ENCODE results near the gene PGP. TPM values are rescaled to one million over a fixed set of nuclear protein-coding genes. Genes with fewer than 3 reads are reported as not detected.
"Not testable (repeated sequence)": the region's sequence is repeated elsewhere in the genome, so short reads cannot be mapped to it uniquely, and the experiment has no call there.

Gene PGP
- polyA plus RNA-seq, 6 donors from 2014 or later: 5.7 to 11.0 (median 9.5) TPM

GRCh38 chr16:2206780-2207433 is 7.7 kb downstream of the PGP start:
- DNase-seq (no peak), ATAC-seq (ENCODE audit: low read depth in 2 of 2) (no peak)
- no peaks in the 10 kb centered on the region for H3K9me3 Mint-ChIP-seq
- H3K4me1 Mint-ChIP-seq: peaks cover 17 to 32% (median 23%) of the 10 kb centered on the region in 3 donors
- H3K4me3 Mint-ChIP-seq: peak overlapping the region in 7 of 8 donors; percentile 66 to 88 (median 81)
- H3K27ac Mint-ChIP-seq: peak overlapping the region in 4 of 6 donors; percentile 57 to 96 (median 86)
- H3K27me3 Mint-ChIP-seq: peaks cover 0 to 3% (median 0%) of the 10 kb centered on the region in 3 donors
- peaks cover 0 to 9% of the 10 kb centered on the region in 2 donors for H3K36me3 Mint-ChIP-seq

- H3K4me3 Mint-ChIP-seq: peak overlapping the region; percentile 66 to 88 (median 80)
- H3K27ac Mint-ChIP-seq: peak overlapping the region in 5 of 6 donors; percentile 63 to 96 (median 88)
- H3K4me1 Mint-ChIP-seq: peaks cover 17 to 32% (median 20%) of the 10 kb centered on the region in 3 donors
- H3K9me3 Mint-ChIP-seq: no peaks in the 10 kb centered on the region
- H3K27me3 Mint-ChIP-seq: peaks cover 0 to 8% (median 0%) of the 10 kb centered on the region in 3 donors
- H3K36me3 Mint-ChIP-seq: peaks cover 0 to 9% of the 10 kb centered on the region in 2 donors
- no peak for DNase-seq
- no peak for ATAC-seq (ENCODE audit: low read depth in 2 of 2)
Observed at GRCh38 chr16:2206420-2206779, 8.2 kb downstream of the PGP start.

- Mint-ChIP-seq H3K4me1 (peaks cover 17 to 32% (median 20%) of the 10 kb centered on the region in 3 donors), H3K9me3 (no peaks in the 10 kb centered on the region), H3K27ac (peak overlapping the region in 4 of 6 donors; percentile 76 to 96 (median 85)), H3K4me3 (peak overlapping the region; percentile 68 to 88 (median 80)), H3K36me3 (peaks cover 0 to 9% of the 10 kb centered on the region in 2 donors), H3K27me3 (peaks cover 0 to 8% (median 0%) of the 10 kb centered on the region in 3 donors)
- no peak for ATAC-seq (ENCODE audit: low read depth in 2 of 2)
- DNase-seq: no peak
Observed at GRCh38 chr16:2205967-2206313, 8.7 kb downstream of the PGP start.

- ATAC-seq (ENCODE audit: low read depth in 2 of 2): peak; percentile 78 to 83
- peak within 1 kb of the TSS; percentile 75 to 97 (median 90) for H3K27ac Mint-ChIP-seq
- peaks cover 0 to under 1% (median 0%) of the 10 kb centered on the region in 7 donors for H3K9me3 Mint-ChIP-seq
- peaks cover 0 to 10% (median 4%) of the 10 kb centered on the region in 3 donors for H3K27me3 Mint-ChIP-seq
- peaks cover 0 to 9% of the 10 kb centered on the region in 2 donors for H3K36me3 Mint-ChIP-seq
- peaks cover 17 to 32% (median 20%) of the 10 kb centered on the region in 3 donors for H3K4me1 Mint-ChIP-seq
- peak within 1 kb of the TSS; percentile 68 to 93 (median 87) for H3K4me3 Mint-ChIP-seq
- peak; percentile 97 for DNase-seq
Observed at GRCh38 chr16:2205104-2205966, 9.3 kb downstream of the PGP start, which contains the start of gene MLST8. TSS of gene MLST8 (plus strand) at chr16:2205454. CDS start at chr16:2206086, 632 bp downstream.

- H3K27ac Mint-ChIP-seq: peak overlapping the region in 5 of 6 donors; percentile 44 to 88 (median 78)
- H3K9me3 Mint-ChIP-seq: peaks cover 0 to 1% (median 0%) of the 10 kb centered on the region in 7 donors
- ATAC-seq (ENCODE audit: low read depth in 2 of 2): no peak
- DNase-seq: no peak
- H3K27me3 Mint-ChIP-seq: peaks cover 0 to 18% (median 11%) of the 10 kb centered on the region in 3 donors
- peak overlapping the region; percentile 68 to 89 (median 82) for H3K4me3 Mint-ChIP-seq
- H3K36me3 Mint-ChIP-seq: peaks cover 0 to 9% of the 10 kb centered on the region in 2 donors
- peaks cover 17 to 32% (median 20%) of the 10 kb centered on the region in 3 donors for H3K4me1 Mint-ChIP-seq
Observed at GRCh38 chr16:2204416-2205103, 10.1 kb downstream of the PGP start.

- not testable (repeated sequence) for ATAC-seq (ENCODE audit: low read depth in 2 of 2); H3K36me3 Mint-ChIP-seq; DNase-seq; H3K9me3 Mint-ChIP-seq
- H3K4me1 Mint-ChIP-seq: peaks cover 17 to 31% (median 20%) of the 10 kb centered on the region in 3 donors
- H3K27ac Mint-ChIP-seq: peak overlapping the region in 1 of 6 donors; percentile 41
- peaks cover 7 to 28% (median 21%) of the 10 kb centered on the region in 3 donors for H3K27me3 Mint-ChIP-seq
- peak overlapping the region in 7 of 8 donors; percentile 52 to 88 (median 68) for H3K4me3 Mint-ChIP-seq
Observed at GRCh38 chr16:2203119-2203688, 11.4 kb downstream of the PGP start.

- no peaks in the 10 kb centered on the region for H3K36me3 Mint-ChIP-seq
- no peak overlapping the region for H3K27ac Mint-ChIP-seq
- ATAC-seq (ENCODE audit: low read depth in 2 of 2) (no peak), DNase-seq (no peak)
- H3K4me3 Mint-ChIP-seq: no peak overlapping the region
- H3K27me3 Mint-ChIP-seq: peaks cover 17 to 43% (median 32%) of the 10 kb centered on the region in 3 donors
- peaks cover 0 to 1% (median 0%) of the 10 kb centered on the region in 7 donors for H3K9me3 Mint-ChIP-seq
- peaks cover 8 to 14% (median 12%) of the 10 kb centered on the region in 3 donors for H3K4me1 Mint-ChIP-seq
Observed at GRCh38 chr16:2200313-2200712, 14.3 kb downstream of the PGP start.

- Mint-ChIP-seq H3K4me1 (peaks cover 11 to 18% (median 16%) of the 10 kb centered on the region in 3 donors), H3K27me3 (peaks cover 22 to 50% (median 39%) of the 10 kb centered on the region in 3 donors), H3K36me3 (no peaks in the 10 kb centered on the region), H3K9me3 (peaks cover 0 to 1% (median 0%) of the 10 kb centered on the region in 7 donors), H3K4me3 (peak overlapping the region in 1 of 8 donors; percentile 49), H3K27ac (no peak overlapping the region)
- no peak for DNase-seq
- no peak for ATAC-seq (ENCODE audit: low read depth in 2 of 2)
Observed at GRCh38 chr16:2199621-2200139, 15.0 kb downstream of the PGP start.

- H3K4me1 Mint-ChIP-seq: peaks cover 9 to 13% (median 12%) of the 10 kb centered on the region in 3 donors
- DNase-seq (no peak), ATAC-seq (ENCODE audit: low read depth in 2 of 2) (no peak)
- no peaks in the 10 kb centered on the region for H3K36me3 Mint-ChIP-seq
- no peak overlapping the region for H3K27ac Mint-ChIP-seq
- H3K9me3 Mint-ChIP-seq: peaks cover 0 to 1% (median 0%) of the 10 kb centered on the region in 7 donors
- H3K27me3 Mint-ChIP-seq: peaks cover 23 to 54% (median 40%) of the 10 kb centered on the region in 3 donors
- H3K4me3 Mint-ChIP-seq: peak overlapping the region in 1 of 8 donors; percentile 28
Observed at GRCh38 chr16:2199095-2199494, 15.5 kb downstream of the PGP start.

- H3K4me3 Mint-ChIP-seq: peak overlapping the region in 7 of 8 donors; percentile 10 to 82 (median 68)
- peaks cover 23 to 62% (median 40%) of the 10 kb centered on the region in 3 donors for H3K27me3 Mint-ChIP-seq
- no peak overlapping the region for H3K27ac Mint-ChIP-seq
- H3K9me3 Mint-ChIP-seq: peaks cover 0 to 1% (median 0%) of the 10 kb centered on the region in 7 donors
- H3K4me1 Mint-ChIP-seq: peaks cover 8 to 9% (median 9%) of the 10 kb centered on the region in 3 donors
- no peak for ATAC-seq (ENCODE audit: low read depth in 2 of 2)
- no peaks in the 10 kb centered on the region for H3K36me3 Mint-ChIP-seq
- DNase-seq: no peak
Observed at GRCh38 chr16:2198283-2198682, 16.4 kb downstream of the PGP start.

- Mint-ChIP-seq H3K4me1 (peaks cover 6 to 9% (median 9%) of the 10 kb centered on the region in 3 donors), H3K27me3 (peaks cover 23 to 68% (median 41%) of the 10 kb centered on the region in 3 donors), H3K27ac (peak overlapping the region in 1 of 6 donors; percentile 13), H3K4me3 (peak overlapping the region; percentile 20 to 82 (median 70)), H3K9me3 (peaks cover 0 to 1% (median 0%) of the 10 kb centered on the region in 7 donors), H3K36me3 (no peaks in the 10 kb centered on the region)
- no peak for DNase-seq
- no peak for ATAC-seq (ENCODE audit: low read depth in 2 of 2)
Observed at GRCh38 chr16:2197765-2198164, 16.9 kb downstream of the PGP start.

- Mint-ChIP-seq H3K4me3 (peak overlapping the region; percentile 56 to 84 (median 70)), H3K4me1 (peaks cover 6 to 9% (median 9%) of the 10 kb centered on the region in 3 donors), H3K9me3 (peaks cover 0 to 1% (median 0%) of the 10 kb centered on the region in 7 donors), H3K27ac (no peak overlapping the region), H3K27me3 (peaks cover 23 to 73% (median 49%) of the 10 kb centered on the region in 3 donors), H3K36me3 (no peaks in the 10 kb centered on the region)
- no peak for DNase-seq
- no peak for ATAC-seq (ENCODE audit: low read depth in 2 of 2)
Observed at GRCh38 chr16:2196981-2197511, 17.6 kb downstream of the PGP start.

All from naive B cell (primary cell).